Esophagus muscularis mucosa (tissue), 4 donors: ENCODE results near the gene PLEKHG1. TPM values are rescaled to one million over a fixed set of nuclear protein-coding genes. Genes with fewer than 3 reads are reported as not detected.

Experiments used
- DNase-seq: peaks from one replicate; pipeline ENCODE4 v3.0.0-alpha.2; 2017; ENCODE audit errors: extremely low spot score
- H3K27ac ChIP-seq, 4 donors: fragments of 200-600 bp; sonication (generic); replicated peaks in 1 of 4; 1 replicate in 3 of 4; 2 replicates in 1 of 4; pipeline ENCODE4 v1.5.1; 2016 to 2019; ENCODE audit warnings: mild to moderate bottlenecking in 1 of 4
- H3K27me3 ChIP-seq, 4 donors: fragments of 200-600 bp; sonication (generic); one replicate each; pipeline versions ENCODE4 v1.5.1 to v1.6.0; 2016 to 2019
- H3K36me3 ChIP-seq, 4 donors: fragments of 200-600 bp; sonication (generic); one replicate each; pipeline ENCODE4 v1.5.1; 2016 to 2019
- H3K4me1 ChIP-seq, 4 donors: fragments of 200-600 bp; sonication (generic); one replicate each; pipeline ENCODE4 v1.5.1; 2016 to 2019
- H3K4me3 ChIP-seq, 4 donors: fragments of 200-600 bp; sonication (generic); 1 replicate in 2 of 4; 2 replicates in 2 of 4; pipeline ENCODE4 v1.5.1; 2016 to 2019; ENCODE audit warnings: mild to moderate bottlenecking in 4 of 4, moderate library complexity in 1 of 4
- H3K9me3 ChIP-seq, 4 donors: fragments of 200-600 bp; sonication (generic); 1 replicate in 3 of 4; 2 replicates in 1 of 4; pipeline ENCODE4 v1.5.1; 2016 to 2019
- CTCF ChIP-seq, 3 experiments: fragments of 200-600 bp in 2 of 3; fragments of 450-650 bp in 1 of 3; sonication (generic) in 2 of 3; IDR thresholded peaks; one replicate each; pipeline ENCODE4 v1.5.1; 2017 to 2019; ENCODE audit warnings: antibody characterized with exemption in 3 of 3, mild to moderate bottlenecking in 2 of 3, moderate library complexity in 1 of 3
- EP300 ChIP-seq: sonication (generic); formaldehyde crosslinking; IDR thresholded peaks from one replicate; pipeline ENCODE4 v1.6.1; 2017; ENCODE audit warnings: antibody characterized with exemption
- POLR2A ChIP-seq: fragments of 450-650 bp; IDR thresholded peaks from one replicate; pipeline ENCODE4 v1.6.1; 2017; ENCODE audit warnings: antibody characterized with exemption, moderate library complexity, mild to moderate bottlenecking, low read depth
- POLR2AphosphoS5 ChIP-seq, 2 donors: sonication (generic); formaldehyde crosslinking; IDR thresholded peaks; one replicate each; pipeline ENCODE4 v1.6.1; 2017; ENCODE audit warnings: antibody characterized with exemption in 2 of 2
- WGBS: methylation state at CpG from one replicate; pipeline ENCODE4 v1.1.5; 2018; 5-methylcytosine and 5-hydroxymethylcytosine counted together
- intact Hi-C: fragments of 100-400 bp; cut with DNase I; formaldehyde crosslinking; loops from one replicate; pipeline ENCODE4 v1.15.1; 2023
- total RNA-seq, 4 donors: library from RNA; depleted of rRNA; stranded (reverse); fragments of >200 nt; gene quantifications; one replicate each; pipeline versions ENCODE4 v1.1.0 to v1.2.1, GENCODE V29; 2016

PLEKHG1 gene
- total RNA-seq, 4 donors from 2014 or later = 11.5 to 22.0 (median 13.2) TPM

DNA sequence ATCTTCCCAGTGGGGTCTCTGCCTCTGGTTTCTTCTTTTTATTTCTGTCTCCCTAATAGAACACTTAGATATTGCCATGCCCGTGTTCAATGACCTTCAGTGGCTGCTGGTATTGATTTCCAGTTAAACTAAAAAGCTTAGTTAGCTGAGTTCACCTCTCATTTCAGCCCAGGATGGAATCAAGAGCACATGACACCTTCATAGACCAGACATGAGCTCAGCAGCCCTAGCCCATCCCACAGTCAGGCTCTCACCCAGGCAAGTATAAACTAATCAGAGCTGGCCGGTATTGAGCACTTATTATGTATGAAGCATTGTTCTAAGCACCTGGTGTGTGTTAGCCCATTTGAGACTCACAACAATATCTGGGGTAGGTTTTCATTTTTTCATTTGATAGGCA, 33.7 kb upstream of the PLEKHG1 start:
- intact Hi-C loops = no loop called here
- WGBS = 97% methylated on average over 2 of the region's 2 CpGs

DNA sequence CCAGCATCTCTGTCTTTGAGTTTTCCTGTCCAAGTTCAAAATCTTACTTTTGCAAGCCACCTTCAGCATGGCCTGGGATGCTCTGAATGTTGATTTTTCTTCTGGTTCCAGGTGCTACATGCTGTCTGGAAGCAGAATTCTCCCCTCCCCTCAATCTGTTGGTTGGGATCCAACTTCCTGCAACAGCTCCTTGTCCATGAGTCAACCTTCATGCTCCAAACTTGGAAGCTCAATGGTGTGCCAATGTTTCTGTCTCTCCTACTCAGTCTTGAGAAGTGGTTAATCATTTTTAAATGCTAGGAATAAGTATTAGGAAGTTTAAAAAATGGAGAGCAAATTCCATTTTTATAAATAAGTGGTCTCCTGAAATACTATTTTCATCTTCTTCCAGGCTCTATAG, 33.2 kb upstream of the PLEKHG1 start:
- H3K9me3 ChIP-seq = no peaks in the 10 kb centered on the region

More for the DNA sequence above, 33.7 kb upstream of the PLEKHG1 start:
- H3K27ac ChIP-seq = no peak overlapping the region
- no peaks in the 10 kb centered on the region for H3K9me3 ChIP-seq
- no peak overlapping the region for H3K4me3 ChIP-seq
- no peaks in the 10 kb centered on the region for H3K36me3 ChIP-seq
- TF ChIP-seq POLR2AphosphoS5 (IDR thresholded peaks at IDR 0.05) (no peak), CTCF (IDR thresholded peaks at IDR 0.05) (no peak), POLR2A (no peak), EP300 (no peak)
- H3K27me3 ChIP-seq = no peaks in the 10 kb centered on the region
- no peak for DNase-seq
- no peaks in the 10 kb centered on the region for H3K4me1 ChIP-seq

GRCh38 chr6:150567380-150567779, 32.3 kb upstream of the PLEKHG1 start:
- Histone ChIP-seq H3K36me3 (no peaks in the 10 kb centered on the region), H3K27me3 (peaks cover 0 to 3% (median 0%) of the 10 kb centered on the region in 4 donors), H3K27ac (no peak overlapping the region), H3K4me3 (no peak overlapping the region), H3K4me1 (no peaks in the 10 kb centered on the region), H3K9me3 (no peaks in the 10 kb centered on the region)
- TF ChIP-seq POLR2A (no peak), POLR2AphosphoS5 (IDR thresholded peaks at IDR 0.05) (no peak), CTCF (IDR thresholded peaks at IDR 0.05) (no peak), EP300 (no peak)
- WGBS = 77% methylated on average over 3 of the region's 3 CpGs
- intact Hi-C loops = no loop called here
- DNase-seq = no peak

More for the DNA sequence above, 33.2 kb upstream of the PLEKHG1 start:
- DNase-seq = no peak
- Histone ChIP-seq H3K27ac (no peak overlapping the region), H3K36me3 (no peaks in the 10 kb centered on the region), H3K27me3 (no peaks in the 10 kb centered on the region), H3K4me1 (no peaks in the 10 kb centered on the region), H3K4me3 (no peak overlapping the region)
- intact Hi-C loops = no loop called here
- TF ChIP-seq POLR2A = no peak
- no peak for TF ChIP-seq CTCF (IDR thresholded peaks at IDR 0.05)
- TF ChIP-seq POLR2AphosphoS5 (IDR thresholded peaks at IDR 0.05) = no peak
- no peak for TF ChIP-seq EP300

GRCh38 chr6:150567823-150568383, 31.8 kb upstream of the PLEKHG1 start:
- intact Hi-C loops = no loop called here

More at GRCh38 chr6:150567823-150568383, 31.8 kb upstream of the PLEKHG1 start:
- Histone ChIP-seq H3K9me3 (no peaks in the 10 kb centered on the region), H3K36me3 (no peaks in the 10 kb centered on the region), H3K4me1 (no peaks in the 10 kb centered on the region), H3K27ac (no peak overlapping the region), H3K4me3 (no peak overlapping the region), H3K27me3 (peaks cover 0 to 8% (median 0%) of the 10 kb centered on the region in 4 donors)
- 79% methylated on average over 3 of the region's 3 CpGs for WGBS
- TF ChIP-seq EP300 (no peak), POLR2A (no peak), POLR2AphosphoS5 (IDR thresholded peaks at IDR 0.05) (no peak), CTCF (IDR thresholded peaks at IDR 0.05) (no peak)
- DNase-seq = no peak
